A673 (cell line): ENCODE measurements around the gene SPTBN2.

Experiments
- CTCF ChIP-seq: fragments of 300-800, 200-600 bp; sonication (generic); conservative IDR thresholded peaks from 2 replicates; pipeline ENCODE4 v1.5.1; 2017; ENCODE audit warnings: low read depth, mild to moderate bottlenecking, antibody characterized with exemption, low read length, moderate library complexity, mixed read lengths
- EZH2 ChIP-seq: fragments of 200-600 bp; sonication (generic); IDR thresholded peaks from 2 replicates; pipeline ENCODE4 v1.6.1; 2017; ENCODE audit warnings: borderline replicate concordance, low read depth, mild to moderate bottlenecking, mixed read lengths, antibody characterized with exemption, low read length; ENCODE audit not compliant: poor library complexity, severe bottlenecking

DNA sequence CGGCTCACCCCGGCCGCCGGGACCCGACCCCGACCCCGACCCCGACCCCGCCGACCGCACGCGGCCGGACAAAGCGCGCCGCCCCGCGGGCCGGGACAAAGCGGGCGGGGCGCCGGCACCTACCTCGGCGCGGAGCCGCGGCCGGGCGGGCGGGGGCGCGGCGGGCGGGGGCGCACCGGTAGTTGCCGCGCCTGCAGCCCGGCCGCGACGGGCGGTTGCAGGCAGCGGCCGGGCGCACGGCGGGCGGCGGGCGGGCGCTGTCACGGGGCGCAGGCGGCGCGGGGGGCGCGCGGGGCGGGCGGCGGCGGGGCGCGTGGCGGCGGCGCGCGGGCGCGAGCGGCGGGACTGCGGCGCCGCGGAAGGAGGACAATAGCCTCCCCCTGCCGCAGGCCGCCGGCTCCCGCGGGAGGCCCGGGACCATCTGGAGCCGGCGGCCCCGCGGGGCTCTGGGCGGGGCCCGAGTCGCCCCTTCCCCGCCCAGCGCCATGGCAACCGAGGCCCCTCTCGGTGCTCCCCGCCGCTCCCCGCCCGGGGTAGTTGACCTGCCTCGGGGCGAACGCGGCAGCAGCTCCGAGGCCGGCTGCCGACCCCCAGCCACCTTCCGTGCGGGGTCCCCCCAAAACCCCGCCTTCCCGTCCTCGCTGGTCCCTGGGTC, 851 bp downstream of the SPTBN2 start:
- no peak for TF ChIP-seq CTCF
- no peak for TF ChIP-seq EZH2
